GM12865 (cell line): Measurements from ENCODE around the gene TRIP10.
A peak's percentile ranks its signal among the peaks of the same experiment; 100 is the strongest.
"Not testable (repeated sequence)": the region's sequence is repeated elsewhere in the genome, so short reads cannot be mapped to it uniquely, and the experiment has no call there.

Experiments
- DNase-seq: peaks from one replicate; pipeline ENCODE4 v3.0.0; 2010; ENCODE audit warnings: low read depth
- H3K4me3 ChIP-seq: 2 replicates; pipeline ENCODE4 v1.5.1; 2011; ENCODE audit warnings: mild to moderate bottlenecking, low read depth, low read length, control low read depth
- TF ChIP-seq, protein P1 (sequence below): IDR thresholded peaks from 2 replicates; pipeline ENCODE4 v1.5.1; 2011; ENCODE audit warnings: low read length, control low read depth, low read depth, inconsistent platforms; ENCODE audit not compliant: insufficient read depth; ENCODE audit errors: missing control alignments

Gene TRIP10

DNA sequence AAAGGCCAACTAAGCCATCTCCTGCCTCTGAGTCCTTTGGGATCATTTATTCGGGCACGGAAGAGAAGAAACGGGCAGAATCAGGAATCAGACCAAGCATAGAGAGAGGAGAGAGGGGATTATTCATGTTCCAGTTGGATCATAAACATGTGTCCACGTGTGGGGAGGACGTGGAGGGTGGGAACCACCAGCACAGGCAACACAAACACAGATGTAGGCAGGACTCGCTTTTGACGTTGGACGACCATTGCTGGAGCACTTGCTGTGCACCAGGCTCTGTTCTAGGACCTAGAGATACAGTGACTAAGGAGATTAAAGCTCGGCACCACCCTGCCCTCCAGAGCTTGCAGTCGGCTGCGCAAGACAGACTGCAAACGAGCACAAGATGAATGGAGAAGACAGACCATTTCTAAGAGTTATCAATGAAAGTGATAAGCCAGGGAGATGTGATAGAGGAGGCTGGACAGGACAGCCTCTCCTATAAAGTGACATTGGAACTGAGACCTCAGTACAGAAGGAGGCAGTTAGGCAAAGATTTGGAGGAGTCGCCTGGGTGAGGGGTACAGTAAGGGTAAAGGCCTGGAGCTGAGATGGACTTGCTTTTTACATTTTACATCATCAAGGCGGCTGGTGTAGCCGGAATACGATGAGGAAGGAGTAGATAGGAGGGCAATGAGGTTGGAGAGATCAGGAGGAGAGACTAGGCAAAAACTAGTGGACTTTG is 27.0 kb downstream of the TRIP10 start:
- peak overlapping the region; percentile 76 for H3K4me3 ChIP-seq
- no peak for DNase-seq
- TF ChIP-seq, protein P1, sequence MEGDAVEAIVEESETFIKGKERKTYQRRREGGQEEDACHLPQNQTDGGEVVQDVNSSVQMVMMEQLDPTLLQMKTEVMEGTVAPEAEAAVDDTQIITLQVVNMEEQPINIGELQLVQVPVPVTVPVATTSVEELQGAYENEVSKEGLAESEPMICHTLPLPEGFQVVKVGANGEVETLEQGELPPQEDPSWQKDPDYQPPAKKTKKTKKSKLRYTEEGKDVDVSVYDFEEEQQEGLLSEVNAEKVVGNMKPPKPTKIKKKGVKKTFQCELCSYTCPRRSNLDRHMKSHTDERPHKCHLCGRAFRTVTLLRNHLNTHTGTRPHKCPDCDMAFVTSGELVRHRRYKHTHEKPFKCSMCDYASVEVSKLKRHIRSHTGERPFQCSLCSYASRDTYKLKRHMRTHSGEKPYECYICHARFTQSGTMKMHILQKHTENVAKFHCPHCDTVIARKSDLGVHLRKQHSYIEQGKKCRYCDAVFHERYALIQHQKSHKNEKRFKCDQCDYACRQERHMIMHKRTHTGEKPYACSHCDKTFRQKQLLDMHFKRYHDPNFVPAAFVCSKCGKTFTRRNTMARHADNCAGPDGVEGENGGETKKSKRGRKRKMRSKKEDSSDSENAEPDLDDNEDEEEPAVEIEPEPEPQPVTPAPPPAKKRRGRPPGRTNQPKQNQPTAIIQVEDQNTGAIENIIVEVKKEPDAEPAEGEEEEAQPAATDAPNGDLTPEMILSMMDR = no peak

DNA sequence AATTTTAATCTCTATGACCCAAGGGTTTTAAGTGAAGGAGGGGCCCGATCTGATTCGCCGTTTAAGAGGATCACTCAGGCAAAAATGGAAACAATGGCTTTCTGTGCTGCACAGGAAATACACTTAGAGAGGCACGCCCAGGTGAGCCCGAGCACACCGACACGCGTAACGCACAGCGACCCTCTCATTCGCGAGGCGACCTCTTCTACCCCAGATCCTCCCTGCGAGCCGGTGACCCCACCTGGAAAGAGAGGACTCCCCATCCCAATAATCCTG is 27.5 kb downstream of the TRIP10 start:
- DNase-seq = peak; percentile 72
- TF ChIP-seq, protein P1 = no peak
- peak overlapping the region; percentile 76 for H3K4me3 ChIP-seq

DNA sequence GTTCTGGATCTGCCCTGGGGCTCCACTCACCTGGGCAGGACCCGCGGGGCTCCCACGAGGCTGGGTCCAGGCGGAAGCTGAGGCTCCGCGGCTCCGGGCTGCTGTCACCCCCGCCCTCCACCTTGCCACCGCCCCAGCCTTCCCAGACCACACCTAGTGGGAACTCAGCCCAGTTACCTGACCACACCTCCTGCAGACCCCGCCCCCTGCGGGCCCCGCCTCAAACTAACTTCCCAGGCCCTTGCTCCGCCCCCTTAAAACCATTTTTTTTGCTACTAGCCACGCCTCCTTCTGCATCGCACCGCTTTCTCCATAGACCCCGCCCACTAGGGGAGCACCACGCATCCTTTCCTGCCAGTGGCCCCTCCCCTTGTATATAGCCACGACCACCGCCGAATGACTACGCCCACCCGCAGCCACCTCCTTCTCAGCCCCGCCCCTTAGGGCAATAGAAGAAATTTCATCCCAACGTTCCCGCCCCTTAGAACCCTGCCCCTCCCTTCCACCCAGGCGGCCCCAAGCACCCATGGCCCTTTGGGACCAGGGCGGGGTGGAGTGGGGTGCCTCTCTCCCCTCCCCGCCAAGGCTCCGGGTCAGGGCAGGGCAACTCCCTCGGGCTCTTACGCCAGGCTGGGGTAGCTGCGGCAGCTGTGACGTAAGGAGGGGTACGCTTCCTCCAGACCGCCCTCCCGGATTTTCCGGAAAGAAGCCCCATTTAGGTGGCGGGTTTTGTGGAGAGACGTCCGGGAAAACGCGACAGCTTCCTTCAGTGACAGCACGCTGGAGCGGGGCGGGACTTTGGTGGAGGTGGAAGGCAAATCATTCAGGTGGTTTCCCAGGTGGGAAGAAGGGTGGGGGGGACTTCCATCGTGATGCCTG is 28.1 kb downstream of the TRIP10 start, which contains the start of gene SH2D3A:
Gene SH2D3A (minus strand): TSS at position 79 of the 879 bp plus-strand sequence. CDS start 3,687 bp downstream, outside the sequence.
- H3K4me3 ChIP-seq = peak within 1 kb of the TSS; percentile 76
- TF ChIP-seq, protein P1 = no peak
- peak; percentile 98 for DNase-seq

DNA sequence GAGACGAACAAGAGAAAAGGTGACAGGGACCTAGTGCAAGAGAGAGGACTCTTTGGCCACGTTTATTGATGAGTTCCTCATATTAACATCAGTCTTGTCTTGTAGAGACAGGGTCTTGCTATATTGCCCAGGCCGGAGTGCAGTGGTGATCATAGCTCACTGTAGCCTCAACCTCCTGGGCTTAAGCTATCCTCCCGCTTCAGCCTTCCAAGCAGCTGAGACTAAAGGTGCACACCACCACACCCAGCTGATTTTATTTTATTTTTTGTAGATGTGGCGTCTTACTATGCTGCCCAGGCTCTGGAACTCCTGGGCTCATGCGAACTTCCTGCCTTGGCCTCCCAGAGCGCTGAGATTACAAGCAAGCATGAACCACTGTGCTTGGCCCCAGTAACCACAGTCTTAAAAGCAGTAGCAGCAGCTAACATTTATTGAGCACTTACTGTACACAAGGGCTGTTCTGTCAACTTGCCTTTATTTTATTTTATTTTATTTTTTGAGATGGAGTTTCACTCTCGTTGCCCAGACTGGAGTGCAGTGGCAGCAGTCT is 28.8 kb downstream of the TRIP10 start:
- peak overlapping the region; percentile 76 for H3K4me3 ChIP-seq
- peak; percentile 30 for DNase-seq
- TF ChIP-seq, protein P1 = no peak

DNA sequence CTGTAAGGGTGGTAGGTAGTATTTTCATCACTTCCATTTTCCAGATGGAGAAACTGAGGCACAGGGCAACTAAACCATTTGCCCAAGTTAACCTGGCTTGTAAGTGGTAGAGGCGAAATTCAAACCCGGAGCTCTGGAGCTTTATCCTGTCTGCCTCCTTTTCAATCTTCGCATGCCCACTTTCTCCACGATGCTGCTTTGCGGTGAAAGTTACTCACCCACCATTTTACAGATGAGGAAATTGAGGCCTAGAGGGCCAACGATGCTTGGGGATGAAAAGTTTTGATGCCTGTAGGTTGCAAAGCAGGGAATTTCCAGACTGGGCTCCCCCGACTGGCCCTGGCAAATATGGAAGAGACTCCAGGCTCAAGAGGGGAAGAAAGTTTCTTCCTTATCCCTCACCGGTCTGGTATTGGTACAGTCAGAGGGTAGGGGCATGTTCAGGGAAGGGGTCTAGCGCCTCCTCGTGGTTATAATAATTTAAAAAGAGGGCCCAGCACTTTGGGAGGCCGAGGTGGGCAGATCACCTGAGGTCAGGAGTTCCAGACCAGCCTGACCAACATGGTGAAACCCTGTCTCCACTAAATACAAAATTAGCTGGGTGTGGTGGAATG is 29.6 kb downstream of the TRIP10 start:
- DNase-seq = peak; percentile 65
- TF ChIP-seq, protein P1 = peak; percentile 42

DNA sequence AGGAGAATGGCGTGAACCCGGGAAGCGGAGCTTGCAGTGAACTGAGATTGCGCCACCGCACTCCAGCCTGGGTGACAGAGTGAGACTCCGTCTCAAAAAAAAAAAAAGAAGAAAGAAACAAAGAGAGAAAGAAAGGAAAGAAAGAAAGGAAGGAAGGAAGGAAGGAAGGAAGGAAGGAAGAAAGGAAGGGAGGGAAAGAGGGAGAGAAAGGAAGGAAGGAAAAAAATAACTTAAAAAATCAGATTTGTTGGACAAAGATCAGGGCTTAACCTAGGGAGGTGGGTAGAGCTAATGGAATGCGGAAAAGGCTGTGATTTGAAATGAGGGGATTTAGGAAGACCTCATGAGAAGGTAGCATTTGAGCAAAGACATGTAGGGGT is 32.2 kb downstream of the TRIP10 start:
- DNase-seq = not testable (repeated sequence)

More for the DNA sequence above, 29.6 kb downstream of the TRIP10 start:
- no peak overlapping the region for H3K4me3 ChIP-seq

More for the DNA sequence above, 32.2 kb downstream of the TRIP10 start:
- not testable (repeated sequence) for H3K4me3 ChIP-seq
